NCI-H187 (cell line): Measurements from ENCODE around the gene INPP5B.

Source experiments
- DNase-seq, 2 experiments: peaks; one replicate each; lab custom pipeline; 2025; lab: John Stamatoyannopoulos, UW

Gene INPP5B

GRCh38 chr1:37839676-37840075 is 107.2 kb downstream of the INPP5B start:
- DNase-seq, result no peak

DNA sequence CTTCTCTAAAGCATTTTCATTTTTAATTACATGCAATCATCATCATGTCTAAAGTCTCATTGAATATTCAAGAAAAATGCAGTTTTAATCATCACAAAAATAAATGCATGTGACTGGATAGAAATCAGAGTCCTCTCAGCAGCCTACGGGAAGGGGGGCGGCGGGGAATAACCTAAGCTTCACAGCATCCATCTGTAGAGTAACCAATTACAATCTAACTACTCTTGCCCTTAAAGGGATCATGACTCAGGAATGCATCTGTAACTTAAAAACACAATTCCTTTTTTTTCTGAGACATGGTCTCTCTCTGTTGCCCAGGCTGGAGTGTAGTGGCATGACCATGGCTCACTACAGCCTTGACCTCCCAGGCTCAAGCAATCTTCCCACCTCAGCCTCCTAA is 110.1 kb downstream of the INPP5B start:
- no peak for DNase-seq

- DNase-seq, result no peak
Measured at GRCh38 chr1:37831809-37832208, 115.0 kb downstream of the INPP5B start.

GRCh38 chr1:37831109-37831508 is 115.7 kb downstream of the INPP5B start:
- no peak for DNase-seq

DNA sequence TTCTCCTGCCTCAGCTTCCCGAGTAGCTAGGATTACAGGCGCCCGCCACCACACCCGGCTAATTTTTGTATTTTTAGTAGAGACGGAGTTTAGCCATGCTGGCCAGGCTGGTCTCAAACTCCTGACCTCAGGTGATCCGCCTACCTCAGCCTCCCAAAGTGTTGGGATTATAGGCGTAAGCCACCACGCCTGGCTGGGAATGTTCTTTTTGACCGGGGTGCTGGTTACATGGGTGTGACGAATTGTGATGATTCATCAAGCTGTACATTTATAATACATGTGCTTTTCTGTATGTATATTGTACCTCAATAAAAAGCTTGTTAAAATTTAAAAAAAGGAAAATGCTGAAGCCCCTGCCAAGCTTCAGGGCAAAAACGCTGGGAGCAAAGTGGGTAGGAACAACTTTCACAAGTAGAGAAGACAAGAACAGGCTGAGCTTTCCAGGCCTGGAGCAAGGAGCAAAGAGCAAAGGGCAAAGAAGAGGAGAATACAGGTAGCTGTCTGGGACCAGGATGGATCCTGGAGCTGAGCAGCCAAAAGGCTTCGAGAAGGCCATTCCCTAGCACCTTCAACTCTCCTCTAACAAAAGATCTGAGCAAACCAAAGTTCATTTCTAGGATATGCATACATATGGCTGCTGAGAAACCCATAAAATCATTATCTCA is 118.3 kb downstream of the INPP5B start:
- DNase-seq, result no peak

- no peak for DNase-seq
Measured at GRCh38 chr1:37825506-37825905, 121.3 kb downstream of the INPP5B start.

- no peak for DNase-seq
Measured at GRCh38 chr1:37824001-37824400, 122.9 kb downstream of the INPP5B start.

DNA sequence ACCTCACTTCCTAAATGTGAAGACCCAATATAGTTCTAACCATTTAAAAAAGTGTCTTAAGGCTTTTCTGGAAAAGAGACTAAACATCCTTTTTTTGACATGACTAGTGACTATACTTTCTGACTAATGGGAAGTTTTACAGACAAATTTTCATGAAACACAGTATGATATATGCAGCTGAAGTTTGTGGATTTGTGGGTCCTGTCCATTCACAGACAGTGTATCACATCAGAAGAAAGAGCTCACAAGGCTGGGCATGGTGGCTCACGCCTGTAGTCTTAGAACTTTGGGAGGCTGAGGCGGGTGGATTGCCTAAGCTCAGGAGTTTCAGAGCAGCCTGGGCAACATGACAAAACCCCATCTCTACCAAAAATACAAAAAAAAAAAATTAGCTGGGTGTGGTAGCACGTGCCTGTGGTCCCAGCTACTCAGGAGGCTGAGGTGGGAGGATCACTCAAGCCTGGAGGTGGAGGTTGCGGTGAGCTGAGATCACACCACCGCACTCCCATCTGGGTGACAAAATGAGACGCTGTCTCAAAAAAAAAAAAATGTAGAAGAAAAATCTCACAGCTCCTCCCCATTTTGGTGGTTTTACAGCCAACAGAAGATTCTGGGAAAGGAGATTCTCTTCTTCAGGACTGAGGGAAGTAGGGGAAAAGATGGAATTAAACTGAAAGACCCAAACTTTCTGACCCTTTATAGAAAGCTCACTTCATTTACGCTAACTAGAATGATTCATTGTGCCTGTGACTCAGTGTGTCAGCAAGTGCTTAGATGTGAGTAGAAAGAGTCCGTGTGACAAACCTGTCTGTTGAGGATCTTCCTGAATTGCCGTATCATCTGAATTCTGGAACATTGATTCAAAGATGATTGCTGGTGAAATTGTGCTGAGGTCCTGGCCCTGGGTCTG is 123.7 kb downstream of the INPP5B start:
- DNase-seq, result no peak

- DNase-seq, result no peak
Measured at GRCh38 chr1:37821481-37821880, 125.4 kb downstream of the INPP5B start.

GRCh38 chr1:37817481-37817880 is 129.4 kb downstream of the INPP5B start:
- DNase-seq, result no peak

GRCh38 chr1:37814252-37814651 is 132.6 kb downstream of the INPP5B start:
- DNase-seq, result no peak

- DNase-seq, result no peak
Measured at GRCh38 chr1:37813529-37814145, 133.2 kb downstream of the INPP5B start.

DNA sequence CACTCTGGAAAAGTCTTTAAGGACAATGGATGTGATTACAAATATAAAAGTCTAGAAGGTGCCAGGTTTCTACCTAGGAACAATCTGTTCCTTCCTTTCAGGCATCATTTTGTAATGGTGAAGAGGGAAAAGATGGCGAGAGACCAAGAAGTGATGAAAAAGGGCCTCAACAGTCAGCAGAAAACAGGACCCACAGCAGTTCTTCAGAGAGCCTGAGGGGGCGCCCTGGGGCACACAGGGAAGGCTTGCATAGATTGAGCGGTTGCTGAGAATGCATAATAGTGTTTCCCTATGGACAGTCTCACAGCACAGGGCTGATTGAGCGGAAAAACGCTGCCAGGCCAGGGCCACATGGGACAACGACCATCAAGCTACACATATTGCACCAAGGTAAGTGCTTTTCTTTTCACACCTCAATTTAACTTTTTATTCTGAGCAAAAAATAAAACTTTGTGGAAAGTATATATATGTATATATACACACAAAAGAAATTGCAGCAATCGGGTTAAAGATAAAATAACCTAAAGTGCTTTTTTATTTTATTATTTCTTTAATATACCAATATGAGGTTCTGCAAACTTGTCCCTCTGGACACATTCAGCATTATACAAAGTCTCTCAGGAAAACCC is 135.7 kb downstream of the INPP5B start:
- peak; percentile 7 to 13 for DNase-seq
